Left lung (tissue), 10 donors: ENCODE measurements around the gene CDH19. TPM values are rescaled to one million over a fixed set of nuclear protein-coding genes. Genes with fewer than 3 reads are reported as not detected.

Experiments used
- ATAC-seq: fragments of 200-7000 bp; cut with Tn5 transposase; one replicate; pipeline ENCODE4 v1.9.1; 2020; ENCODE audit warnings: moderate library complexity
- DNase-seq, 4 donors: peaks; one replicate each; pipeline ENCODE4 v3.0.0-alpha.2; 2013 to 2020
- H3K27ac ChIP-seq, 2 donors: fragments of 200-600 bp; sonication (generic) in 1 of 2; one replicate each; pipeline versions ENCODE4 v1.5.0 to v1.8.0; 2020 to 2021
- H3K27me3 ChIP-seq, 2 donors: fragments of 200-600 bp; sonication (generic) in 1 of 2; one replicate each; pipeline versions ENCODE4 v1.5.0 to v1.8.0; 2020 to 2021
- H3K36me3 ChIP-seq, 2 donors: fragments of 200-600 bp; sonication (generic) in 1 of 2; one replicate each; pipeline versions ENCODE4 v1.5.0 to v1.8.0; 2020 to 2021
- H3K4me1 ChIP-seq, 2 donors: fragments of 200-600 bp; one replicate each; pipeline ENCODE4 v1.8.0; 2021
- H3K4me3 ChIP-seq, 2 donors: fragments of 200-600 bp; sonication (generic) in 1 of 2; one replicate each; pipeline versions ENCODE4 v1.5.0 to v1.8.0; 2020 to 2021; ENCODE audit warnings: mild to moderate bottlenecking in 1 of 2
- H3K9me3 ChIP-seq, 2 donors: fragments of 200-600 bp; sonication (generic) in 1 of 2; one replicate each; pipeline versions ENCODE4 v1.5.0 to v1.8.0; 2020 to 2021
- CTCF ChIP-seq, 2 donors: fragments of 200-600 bp; sonication (generic) in 1 of 2; IDR thresholded peaks; one replicate each; pipeline versions ENCODE4 v1.5.0 to v1.8.0; 2021; ENCODE audit warnings: antibody characterized with exemption in 2 of 2
- intact Hi-C, 2 donors: fragments of 100-400 bp; cut with DNase I; formaldehyde crosslinking; loops; one replicate each; pipeline versions ENCODE4 v1.11.2 to v1.14.2; 2022
- polyA plus RNA-seq, 6 donors: library from polyadenylated mRNA; unstranded; fragments of 120-200 nt; gene quantifications; one replicate each; pipeline ENCODE4 v1.2.1, GENCODE V29; 2013; ENCODE audit not compliant: insufficient read length in 6 of 6
- total RNA-seq, 2 donors: library from RNA; stranded (reverse); fragmentation: NEBNext Ultra II Directional; extraction: Animal tissue kit (Norgen Biotek cat#: 25700); gene quantifications; one replicate each; pipeline ENCODE4 v1.2.1, GENCODE V29; 2021
- donor health status: DM: no; HTN: yes; CAD: no.
- donor health status: DM: no; HTN: no; CAD: no.

CDH19 gene
- total and polyA plus RNA-seq, 8 donors: 0.07 to 0.85 (median 0.33) TPM

- no peaks in the 10 kb centered on the region for H3K36me3 ChIP-seq
- DNase-seq (no peak), ATAC-seq (no peak)
- peaks cover 0 to 10% of the 10 kb centered on the region in 2 donors for H3K9me3 ChIP-seq
- H3K27ac ChIP-seq: no peak overlapping the region
- TF ChIP-seq CTCF (IDR thresholded peaks at IDR 0.05): no peak
- no peaks in the 10 kb centered on the region for H3K27me3 ChIP-seq
- H3K4me3 ChIP-seq: no peak overlapping the region
- no peaks in the 10 kb centered on the region for H3K4me1 ChIP-seq
- intact Hi-C loops: no loop called here
Measured at GRCh38 chr18:66601649-66602048, 2.2 kb downstream of the CDH19 start.

GRCh38 chr18:66599190-66599589 is 4.7 kb downstream of the CDH19 start:
- no peak for ATAC-seq
- no peaks in the 10 kb centered on the region for H3K4me1 ChIP-seq
- H3K27ac ChIP-seq: no peak overlapping the region
- intact Hi-C loops: no loop called here
- peaks cover 0 to 13% of the 10 kb centered on the region in 2 donors for H3K9me3 ChIP-seq
- TF ChIP-seq CTCF (IDR thresholded peaks at IDR 0.05): no peak
- H3K4me3 ChIP-seq: no peak overlapping the region
- no peaks in the 10 kb centered on the region for H3K27me3 ChIP-seq
- H3K36me3 ChIP-seq: no peaks in the 10 kb centered on the region
- DNase-seq: no peak

GRCh38 chr18:66587430-66587829 is 16.5 kb downstream of the CDH19 start:
- Histone ChIP-seq H3K36me3 (no peaks in the 10 kb centered on the region), H3K4me3 (no peak overlapping the region), H3K4me1 (no peaks in the 10 kb centered on the region), H3K9me3 (no peaks in the 10 kb centered on the region), H3K27me3 (no peaks in the 10 kb centered on the region), H3K27ac (no peak overlapping the region)
- TF ChIP-seq CTCF (IDR thresholded peaks at IDR 0.05): no peak
- DNase-seq: no peak
- intact Hi-C loops: no loop called here
- no peak for ATAC-seq

- H3K36me3 ChIP-seq: no peaks in the 10 kb centered on the region
- no peaks in the 10 kb centered on the region for H3K4me1 ChIP-seq
- no peaks in the 10 kb centered on the region for H3K9me3 ChIP-seq
- H3K27ac ChIP-seq: no peak overlapping the region
- DNase-seq: no peak
- no peak overlapping the region for H3K4me3 ChIP-seq
- no peak for TF ChIP-seq CTCF (IDR thresholded peaks at IDR 0.05)
- no peaks in the 10 kb centered on the region for H3K27me3 ChIP-seq
- no peak for ATAC-seq
- intact Hi-C loops: no loop called here
Measured at GRCh38 chr18:66582211-66582610, 21.7 kb downstream of the CDH19 start.

- no peaks in the 10 kb centered on the region for H3K9me3 ChIP-seq
- no peaks in the 10 kb centered on the region for H3K36me3 ChIP-seq
- no peak overlapping the region for H3K4me3 ChIP-seq
- intact Hi-C loops: no loop called here
- TF ChIP-seq CTCF (IDR thresholded peaks at IDR 0.05): no peak
- H3K27me3 ChIP-seq: no peaks in the 10 kb centered on the region
- DNase-seq (no peak), ATAC-seq (no peak)
- H3K27ac ChIP-seq: no peak overlapping the region
- no peaks in the 10 kb centered on the region for H3K4me1 ChIP-seq
Measured at GRCh38 chr18:66575263-66575662, 28.6 kb downstream of the CDH19 start.
